Stimulated activated naive B cell treated with anti-CD40 and anti-IgM and Interleukin-4, amounts not matched to agents 10 μg/mL and 1 μg/mL and 100 μg/mL, for 72 hours (primary cell): ENCODE results near the gene GUCY2C.

ENCODE experiments used
- ATAC-seq, 2 donors: fragments of 150-1000 bp; cut with Tn5 transposase; replicated peaks; 2 replicates each; pipeline ENCODE4 v1.10.0; 2021; ENCODE audit warnings: moderate library complexity in 1 of 2
- DNase-seq: peaks from one replicate; pipeline ENCODE4 v3.0.0; 2021
- H3K27ac Mint-ChIP-seq: one replicate; pipeline ENCODE4 v1.8.0; 2022; ENCODE audit warnings: mild to moderate bottlenecking, mixed read lengths
- H3K27me3 Mint-ChIP-seq, 2 donors: one replicate each; pipeline ENCODE4 v1.8.0; 2022; ENCODE audit warnings: mixed read lengths in 2 of 2
- H3K36me3 Mint-ChIP-seq, 2 donors: one replicate each; pipeline ENCODE4 v1.8.0; 2022; ENCODE audit warnings: mixed read lengths in 2 of 2, mild to moderate bottlenecking in 1 of 2
- H3K4me1 Mint-ChIP-seq, 2 donors: one replicate each; pipeline ENCODE4 v1.8.0; 2022; ENCODE audit warnings: mixed read lengths in 2 of 2, mild to moderate bottlenecking in 1 of 2
- H3K4me3 Mint-ChIP-seq, 2 donors: one replicate each; pipeline ENCODE4 v1.8.0; 2022; ENCODE audit warnings: mild to moderate bottlenecking in 2 of 2, mixed read lengths in 2 of 2, moderate library complexity in 1 of 2
- H3K9me3 Mint-ChIP-seq, 2 donors: one replicate each; pipeline ENCODE4 v1.8.0; 2022; ENCODE audit warnings: mixed read lengths in 2 of 2, mild to moderate bottlenecking in 1 of 2

GUCY2C gene

DNA sequence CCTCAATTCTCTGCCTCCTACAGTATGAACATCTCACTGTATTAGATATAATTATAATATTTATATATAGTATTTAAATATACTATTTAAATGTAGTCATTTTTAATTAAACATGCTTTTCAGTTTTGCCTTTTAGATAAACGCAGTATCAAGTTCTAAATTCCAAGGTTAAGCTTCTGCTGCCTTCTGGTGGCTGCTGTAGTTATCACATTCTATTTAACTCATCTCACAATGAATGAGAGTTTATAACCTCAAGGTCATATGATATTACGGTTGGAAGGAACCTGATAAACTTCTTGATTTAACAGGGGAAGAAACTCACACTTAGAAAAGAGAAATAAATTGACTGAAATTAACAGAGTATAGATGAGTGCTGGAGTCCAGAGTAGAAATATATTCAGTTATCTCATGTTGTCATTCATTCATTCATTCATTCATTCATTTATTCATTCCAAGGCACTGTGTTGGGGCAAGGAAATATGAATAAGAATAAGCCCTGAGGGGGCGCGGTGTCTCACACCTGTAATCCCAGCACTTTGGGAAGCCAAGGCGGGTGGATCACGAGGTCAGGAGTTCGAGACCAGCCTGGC is 31.9 kb downstream of the GUCY2C start:
- no peak overlapping the region for H3K4me3 Mint-ChIP-seq
- H3K9me3 Mint-ChIP-seq, result peaks cover 0 to 5% of the 10 kb centered on the region in 2 donors
- peaks cover 7 to 16% of the 10 kb centered on the region in 2 donors for H3K4me1 Mint-ChIP-seq
- peaks cover 5 to 7% of the 10 kb centered on the region in 2 donors for H3K27me3 Mint-ChIP-seq
- ATAC-seq (peak; percentile 64 to 72), DNase-seq (no peak)
- no peaks in the 10 kb centered on the region for H3K36me3 Mint-ChIP-seq
- H3K27ac Mint-ChIP-seq, result no peak overlapping the region

DNA sequence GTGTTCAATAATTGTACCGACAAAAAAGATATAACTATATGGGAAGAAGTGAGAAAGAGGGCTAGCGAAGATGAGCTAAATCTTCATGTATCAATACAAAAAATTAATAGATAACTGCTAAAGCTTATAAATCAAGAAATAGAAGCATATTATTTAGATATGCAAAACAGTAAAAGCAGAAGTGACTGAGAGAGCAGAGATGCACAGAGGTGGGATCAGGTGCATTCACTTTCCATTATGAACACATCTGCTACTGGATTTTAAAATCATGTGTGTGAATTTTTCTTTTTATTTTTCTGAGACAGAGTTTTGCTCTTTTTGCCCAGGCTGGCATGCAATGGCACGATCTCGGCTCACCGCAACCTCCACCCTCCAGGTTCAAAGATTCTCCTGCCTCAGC is 33.4 kb downstream of the GUCY2C start:
- ATAC-seq, result no peak
- H3K27ac Mint-ChIP-seq, result no peak overlapping the region
- H3K36me3 Mint-ChIP-seq, result no peaks in the 10 kb centered on the region
- peaks cover 7 to 11% of the 10 kb centered on the region in 2 donors for H3K27me3 Mint-ChIP-seq
- peaks cover 0 to 5% of the 10 kb centered on the region in 2 donors for H3K9me3 Mint-ChIP-seq
- no peak for DNase-seq
- peaks cover 7 to 16% of the 10 kb centered on the region in 2 donors for H3K4me1 Mint-ChIP-seq
- no peak overlapping the region for H3K4me3 Mint-ChIP-seq

DNA sequence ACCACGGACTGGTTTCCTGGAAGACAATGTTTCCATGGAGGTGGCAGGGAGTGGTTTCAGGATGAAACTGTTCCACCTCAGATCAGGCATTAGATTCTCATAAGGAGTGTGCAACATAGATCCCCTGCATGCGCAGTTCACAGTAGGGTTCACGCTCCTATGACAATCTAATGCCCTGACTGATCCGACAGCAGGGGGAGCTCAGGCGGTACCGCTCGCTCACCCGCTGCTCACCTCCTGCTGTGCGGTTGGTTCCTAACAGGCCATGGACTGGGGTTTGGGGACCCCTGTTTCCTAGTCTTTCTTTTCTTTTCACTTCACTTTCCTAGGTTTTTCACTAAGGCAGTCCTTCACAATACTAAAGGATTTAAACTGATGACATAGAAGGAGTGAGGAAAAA is 39.6 kb downstream of the GUCY2C start:
- ATAC-seq (no peak), DNase-seq (no peak)
- no peak overlapping the region for H3K27ac Mint-ChIP-seq
- no peaks in the 10 kb centered on the region for H3K4me1 Mint-ChIP-seq
- H3K36me3 Mint-ChIP-seq, result no peaks in the 10 kb centered on the region
- H3K4me3 Mint-ChIP-seq, result no peak overlapping the region
- peaks cover 4 to 11% of the 10 kb centered on the region in 2 donors for H3K27me3 Mint-ChIP-seq
- peaks cover 0 to 1% of the 10 kb centered on the region in 2 donors for H3K9me3 Mint-ChIP-seq

DNA sequence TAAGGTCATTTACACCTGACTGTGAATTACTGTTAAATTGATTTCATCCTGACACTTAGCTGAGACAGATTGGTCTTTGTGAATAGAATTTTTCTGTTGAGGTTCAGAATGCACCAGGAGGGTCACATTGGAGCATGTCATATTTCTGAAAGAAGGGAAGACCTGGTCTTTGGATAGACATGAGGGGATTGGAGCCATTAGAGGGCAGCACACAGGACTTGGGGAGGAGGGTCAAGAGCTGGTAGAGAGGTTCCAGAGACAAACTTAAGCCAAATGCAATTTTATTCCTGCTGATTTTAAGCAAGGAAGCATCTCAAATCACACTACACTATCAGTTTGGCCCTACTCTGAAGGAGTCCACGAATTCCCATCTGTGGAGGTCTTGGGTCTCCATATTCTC is 41.1 kb downstream of the GUCY2C start:
- no peak overlapping the region for H3K4me3 Mint-ChIP-seq
- H3K4me1 Mint-ChIP-seq, result no peaks in the 10 kb centered on the region
- peaks cover 0 to 15% of the 10 kb centered on the region in 2 donors for H3K27me3 Mint-ChIP-seq
- ATAC-seq (no peak), DNase-seq (no peak)
- H3K36me3 Mint-ChIP-seq, result no peaks in the 10 kb centered on the region
- H3K27ac Mint-ChIP-seq, result no peak overlapping the region
- peaks cover 0 to 1% of the 10 kb centered on the region in 2 donors for H3K9me3 Mint-ChIP-seq

DNA sequence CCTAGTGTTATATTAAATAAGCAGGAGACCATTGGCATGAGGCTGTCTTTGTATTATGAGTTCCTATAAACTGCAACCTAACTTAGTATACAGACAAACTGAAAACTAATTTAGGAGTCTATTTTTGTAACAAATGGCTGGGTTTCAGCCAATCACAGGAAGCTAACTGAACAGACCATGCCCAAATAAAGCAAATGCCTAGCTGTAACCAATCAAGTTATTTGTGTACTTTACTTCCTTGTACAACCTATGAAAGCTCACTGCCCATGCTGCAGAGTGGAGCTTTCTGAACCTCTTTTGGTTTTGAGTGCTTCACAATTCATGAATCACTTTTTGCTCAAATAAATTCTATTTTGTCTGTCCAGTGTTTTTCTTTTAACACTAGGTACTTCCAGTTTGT is 41.6 kb downstream of the GUCY2C start:
- H3K4me3 Mint-ChIP-seq, result no peak overlapping the region
- H3K36me3 Mint-ChIP-seq, result no peaks in the 10 kb centered on the region
- H3K27ac Mint-ChIP-seq, result no peak overlapping the region
- H3K4me1 Mint-ChIP-seq, result no peaks in the 10 kb centered on the region
- DNase-seq (no peak), ATAC-seq (no peak)
- H3K9me3 Mint-ChIP-seq, result peaks cover 0 to 1% of the 10 kb centered on the region in 2 donors
- H3K27me3 Mint-ChIP-seq, result peaks cover 0 to 15% of the 10 kb centered on the region in 2 donors

DNA sequence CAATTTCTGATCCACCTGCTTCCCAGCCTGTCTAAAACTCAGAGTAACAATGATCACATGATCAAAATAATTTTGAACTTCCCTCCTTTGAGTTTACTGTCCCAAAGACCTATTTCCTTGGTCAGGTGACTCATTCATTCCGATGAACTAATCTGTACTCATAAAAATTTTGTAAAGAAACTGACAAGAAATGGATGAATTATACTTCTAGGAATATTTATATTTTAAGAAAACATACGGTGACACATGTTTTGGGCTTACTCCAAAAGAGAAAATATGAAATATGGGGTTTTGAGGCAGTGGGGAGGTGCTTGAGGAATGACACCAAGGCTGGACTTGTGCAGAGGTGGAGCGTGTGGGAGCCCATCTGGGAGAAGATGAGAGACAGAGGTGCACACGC is 42.0 kb downstream of the GUCY2C start:
- Mint-ChIP-seq H3K4me3 (no peak overlapping the region), H3K27me3 (peaks cover 0 to 10% of the 10 kb centered on the region in 2 donors)
- ATAC-seq, result no peak

DNA sequence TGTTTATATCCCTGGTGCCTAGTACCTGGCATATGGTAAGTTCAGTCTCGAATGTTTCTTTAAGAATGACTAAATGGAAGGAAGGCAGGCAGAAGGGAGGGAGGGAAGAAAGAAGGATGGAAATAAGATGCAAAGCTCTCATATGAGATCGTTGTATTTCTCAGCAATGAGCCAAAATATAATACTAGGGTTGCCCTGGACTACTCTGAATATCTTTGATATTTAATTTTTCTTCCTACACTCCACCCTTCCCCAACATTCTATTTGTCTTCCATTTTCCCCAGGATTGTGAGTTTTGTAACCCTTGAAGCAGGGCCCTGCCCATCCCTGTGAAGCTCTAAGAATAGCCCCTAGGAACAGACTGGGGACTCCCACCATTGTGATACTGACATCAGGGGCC is 43.9 kb downstream of the GUCY2C start:
- DNase-seq (no peak), ATAC-seq (no peak)
- Mint-ChIP-seq H3K27ac (no peak overlapping the region), H3K36me3 (no peaks in the 10 kb centered on the region), H3K27me3 (peaks cover 4 to 13% of the 10 kb centered on the region in 2 donors), H3K9me3 (peaks cover 0 to 1% of the 10 kb centered on the region in 2 donors), H3K4me1 (no peaks in the 10 kb centered on the region), H3K4me3 (no peak overlapping the region)

More for the DNA sequence above, 42.0 kb downstream of the GUCY2C start:
- DNase-seq, result no peak
- H3K9me3 Mint-ChIP-seq, result peaks cover 0 to 1% of the 10 kb centered on the region in 2 donors
- H3K4me1 Mint-ChIP-seq, result no peaks in the 10 kb centered on the region
- no peak overlapping the region for H3K27ac Mint-ChIP-seq
- no peaks in the 10 kb centered on the region for H3K36me3 Mint-ChIP-seq

DNA sequence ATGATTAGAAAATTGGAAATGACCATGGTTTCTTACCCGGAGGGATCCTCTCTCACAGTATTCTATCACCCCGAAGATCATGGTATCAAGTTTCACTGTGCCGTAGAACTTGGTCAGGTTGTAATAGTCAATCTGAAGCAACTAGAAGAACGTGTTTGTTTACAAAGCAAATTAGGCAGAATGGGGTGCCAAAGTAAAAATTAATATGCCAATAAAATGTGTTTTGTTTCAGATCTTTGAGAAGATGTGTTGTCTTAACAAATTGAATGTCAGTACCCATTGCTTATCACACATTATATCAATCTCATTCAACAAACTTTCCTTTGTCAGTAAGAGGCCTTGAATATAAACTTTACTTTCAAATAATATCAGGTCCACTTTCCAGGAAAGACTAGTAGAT is 45.0 kb downstream of the GUCY2C start:
- Mint-ChIP-seq H3K36me3 (no peaks in the 10 kb centered on the region), H3K9me3 (peaks cover 0 to 1% of the 10 kb centered on the region in 2 donors), H3K4me1 (no peaks in the 10 kb centered on the region), H3K27ac (no peak overlapping the region), H3K4me3 (no peak overlapping the region), H3K27me3 (peaks cover 4 to 13% of the 10 kb centered on the region in 2 donors)
- DNase-seq (no peak), ATAC-seq (no peak)

DNA sequence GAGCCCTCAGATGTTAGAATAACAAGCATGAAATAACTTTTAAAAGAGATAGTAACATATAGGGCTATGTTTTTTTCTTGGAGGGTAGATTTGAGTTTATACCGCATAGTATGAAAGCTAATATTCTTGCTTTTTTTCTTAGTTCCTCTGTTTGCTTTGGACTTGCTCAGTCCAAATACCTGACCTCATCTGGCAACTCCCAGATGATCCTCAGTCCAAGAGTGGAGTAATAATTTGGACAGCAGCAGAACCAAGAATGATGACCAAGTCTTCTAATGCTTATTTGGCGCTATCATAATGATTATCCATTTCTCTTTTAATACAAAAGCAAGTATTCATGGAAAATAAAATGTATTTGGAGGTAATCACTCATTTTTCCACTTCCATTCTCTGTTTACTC is 45.6 kb downstream of the GUCY2C start:
- ATAC-seq (no peak), DNase-seq (no peak)
- H3K4me3 Mint-ChIP-seq, result no peak overlapping the region
- H3K27ac Mint-ChIP-seq, result no peak overlapping the region
- peaks cover 4 to 13% of the 10 kb centered on the region in 2 donors for H3K27me3 Mint-ChIP-seq
- no peaks in the 10 kb centered on the region for H3K36me3 Mint-ChIP-seq
- no peaks in the 10 kb centered on the region for H3K4me1 Mint-ChIP-seq
- H3K9me3 Mint-ChIP-seq, result peaks cover 0 to 1% of the 10 kb centered on the region in 2 donors

DNA sequence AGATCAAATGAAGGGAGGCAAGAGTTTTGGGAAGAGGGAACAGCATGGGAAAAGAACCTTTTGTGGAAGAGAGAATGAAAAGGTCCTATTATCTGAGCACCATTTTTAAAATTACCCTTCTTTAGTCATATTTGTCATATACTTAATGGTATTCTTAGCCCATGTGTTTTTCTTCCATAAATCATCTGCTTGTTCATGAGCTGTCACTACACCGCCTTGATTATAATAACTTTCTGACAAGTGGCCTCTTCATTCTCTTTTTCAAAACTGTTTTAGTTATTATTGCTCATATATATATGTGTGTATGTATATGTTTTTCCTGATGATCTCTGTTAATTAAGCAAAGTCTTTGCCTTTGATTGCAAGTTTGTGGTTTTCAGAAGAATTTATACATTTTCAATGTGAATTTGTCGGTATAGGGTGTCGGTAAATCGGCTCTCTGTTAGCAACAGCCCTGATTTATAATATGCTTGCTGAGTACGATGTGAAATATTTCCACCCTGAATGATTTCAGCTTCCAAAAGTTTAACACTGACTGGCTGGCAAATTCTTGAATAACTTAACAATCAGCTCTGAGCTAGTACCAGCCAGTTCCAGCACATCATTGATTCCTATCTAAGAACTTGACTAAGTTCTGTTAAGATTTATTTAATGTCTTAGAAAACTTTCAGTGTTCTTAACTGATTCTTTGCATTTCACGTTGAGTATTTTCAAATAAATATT is 49.2 kb downstream of the GUCY2C start:
- no peak for ATAC-seq

DNA sequence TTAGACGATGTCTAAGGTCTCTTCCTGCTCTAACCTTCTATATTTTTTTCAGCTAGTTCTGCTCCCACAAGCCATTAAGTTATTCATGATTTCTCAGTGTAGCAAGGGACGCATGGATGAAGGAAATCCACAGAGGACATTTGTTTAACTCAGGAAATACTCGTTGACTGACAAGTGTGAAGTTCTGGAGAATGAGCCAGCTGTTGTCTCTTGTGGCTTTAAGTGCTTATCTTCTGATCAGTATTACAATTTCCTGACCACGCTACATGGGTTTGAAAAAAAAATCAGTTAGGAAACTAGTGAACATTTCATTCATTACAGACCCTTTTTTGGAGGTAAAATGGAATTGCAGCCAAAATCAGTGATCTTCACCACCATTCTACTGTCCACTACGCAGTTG is 53.1 kb downstream of the GUCY2C start:
- Mint-ChIP-seq H3K36me3 (no peaks in the 10 kb centered on the region), H3K4me3 (no peak overlapping the region), H3K27me3 (peaks cover 0 to under 1% of the 10 kb centered on the region in 2 donors), H3K4me1 (peaks cover 0 to 15% of the 10 kb centered on the region in 2 donors), H3K27ac (no peak overlapping the region), H3K9me3 (no peaks in the 10 kb centered on the region)
- ATAC-seq, result no peak
- DNase-seq, result no peak

More for the DNA sequence above, 49.2 kb downstream of the GUCY2C start:
- H3K27me3 Mint-ChIP-seq, result peaks cover 4 to 13% of the 10 kb centered on the region in 2 donors
- H3K4me1 Mint-ChIP-seq, result peaks cover 0 to 15% of the 10 kb centered on the region in 2 donors
- no peak overlapping the region for H3K27ac Mint-ChIP-seq
- no peak overlapping the region for H3K4me3 Mint-ChIP-seq
- H3K36me3 Mint-ChIP-seq, result no peaks in the 10 kb centered on the region
- H3K9me3 Mint-ChIP-seq, result no peaks in the 10 kb centered on the region
- no peak for DNase-seq

DNA sequence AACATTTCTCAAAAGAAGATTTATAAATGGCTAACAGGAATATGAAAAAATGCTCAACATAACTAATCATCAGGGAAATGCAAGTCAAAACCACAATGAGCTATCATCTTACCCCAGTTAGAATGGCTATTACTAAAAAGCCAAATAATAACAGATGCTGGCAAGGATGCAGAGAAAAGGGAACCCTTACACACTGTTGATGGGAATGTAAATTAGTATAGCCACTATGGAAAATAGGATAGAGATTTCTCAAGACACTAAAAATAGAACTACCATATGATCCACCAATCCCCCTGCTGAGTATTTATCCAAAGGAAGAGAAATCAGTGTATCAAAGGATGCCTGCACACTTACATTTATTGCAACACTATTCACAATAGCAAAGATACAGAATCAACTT is 58.3 kb downstream of the GUCY2C start:
- Mint-ChIP-seq H3K4me1 (peaks cover 0 to 2% of the 10 kb centered on the region in 2 donors), H3K36me3 (peaks cover 2 to 7% of the 10 kb centered on the region in 2 donors), H3K27ac (no peak overlapping the region), H3K27me3 (peaks cover 0 to 22% of the 10 kb centered on the region in 2 donors), H3K9me3 (peaks cover 6 to 7% of the 10 kb centered on the region in 2 donors), H3K4me3 (no peak overlapping the region)
- no peak for DNase-seq
- no peak for ATAC-seq

DNA sequence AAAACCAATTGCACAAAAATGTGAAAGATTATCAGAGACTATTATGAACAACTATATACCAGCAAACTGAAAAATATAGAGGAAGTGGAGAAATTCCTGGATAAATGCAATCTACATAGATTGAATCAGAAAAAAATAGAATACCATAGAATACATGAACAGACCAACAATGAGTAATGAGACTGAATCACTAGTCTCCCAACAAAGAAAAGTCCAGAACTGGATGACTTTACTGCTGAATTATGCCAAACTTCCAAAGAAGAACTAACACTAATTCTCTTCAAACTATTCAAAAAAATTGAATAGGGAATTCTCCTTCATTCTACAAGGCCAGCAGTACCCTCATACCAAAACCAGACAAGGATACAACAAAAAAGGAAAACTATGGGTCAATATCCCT is 60.6 kb downstream of the GUCY2C start:
- Mint-ChIP-seq H3K9me3 (peaks cover 6 to 7% of the 10 kb centered on the region in 2 donors), H3K27me3 (peaks cover 0 to 24% of the 10 kb centered on the region in 2 donors), H3K4me3 (no peak overlapping the region), H3K36me3 (peaks cover 2 to 7% of the 10 kb centered on the region in 2 donors), H3K4me1 (no peaks in the 10 kb centered on the region), H3K27ac (no peak overlapping the region)
- no peak for ATAC-seq
- no peak for DNase-seq

DNA sequence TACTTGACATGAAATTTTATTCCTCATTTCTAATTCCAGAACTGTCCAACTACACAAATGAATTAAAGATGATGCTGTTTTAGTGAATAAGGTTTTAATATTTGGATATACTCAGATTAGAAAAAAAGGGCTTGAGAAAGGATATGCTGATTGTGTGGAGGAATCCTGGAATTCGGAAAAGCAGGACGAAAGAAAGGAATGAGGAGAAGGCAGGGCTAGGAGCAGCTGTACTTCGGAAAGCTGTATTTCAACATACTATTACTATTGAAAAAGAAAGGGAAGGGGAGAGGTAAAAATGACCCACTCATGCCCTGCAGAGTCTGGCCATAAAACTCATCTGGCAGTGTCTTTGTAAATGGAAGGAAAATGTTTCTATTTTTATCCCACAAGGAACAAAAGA is 65.6 kb downstream of the GUCY2C start:
- Mint-ChIP-seq H3K36me3 (peaks cover 0 to 3% of the 10 kb centered on the region in 2 donors), H3K27me3 (peaks cover 0 to 12% of the 10 kb centered on the region in 2 donors), H3K4me1 (no peaks in the 10 kb centered on the region), H3K9me3 (no peaks in the 10 kb centered on the region), H3K27ac (no peak overlapping the region), H3K4me3 (no peak overlapping the region)
- DNase-seq (no peak), ATAC-seq (no peak)
